ENCODE measurements around the gene MIER3. TPM values are rescaled to one million over a fixed set of nuclear protein-coding genes. Genes with fewer than 3 reads are reported as not detected.

The MIER3 gene
- total and polyA plus RNA-seq, 2 of the 13 experiments (the other 11 are each of a cell fraction or from before 2014, with no cell fraction given), result 14.6 to 38.8 TPM

DNA sequence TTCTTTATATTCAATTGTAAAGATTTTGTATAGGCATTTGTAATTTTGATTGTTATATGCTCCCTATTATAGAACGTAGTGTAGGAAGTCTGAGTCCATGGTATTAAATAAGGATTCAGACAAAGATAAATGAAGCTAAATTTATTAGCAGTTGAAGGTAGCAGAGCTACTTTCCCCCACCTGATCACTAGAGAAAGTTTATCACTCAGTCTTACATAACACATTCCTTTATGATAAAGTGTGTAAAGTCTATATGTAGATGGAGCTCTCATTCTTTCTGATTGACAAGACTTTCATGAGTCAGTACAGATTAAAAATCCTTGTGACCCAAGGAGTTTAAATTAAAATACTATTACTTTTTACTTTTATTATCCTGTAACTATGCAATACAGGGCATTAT lies 2.3 kb upstream of the MIER3 start:
- Histone ChIP-seq H3K9ac (ENCODE audit: insufficient read depth, low read depth, low read length) (no peak overlapping the region), H2AFZ (ENCODE audit: low read length) (no peak overlapping the region), H3K36me3 (replicated peaks in 1 of 2; ENCODE audit: control insufficient read depth in 1 of 2, insufficient read depth in 2 of 2, low read length in 2 of 2) (no peaks in the 10 kb centered on the region), H3K27me3 (ENCODE audit: control insufficient read depth in 1 of 2, insufficient read depth in 2 of 2, low read length in 2 of 2) (peaks cover 0 to 1% of the 10 kb centered on the region in 2 experiments; a peak in 2 of 5 replicates), H3K9me3 (ENCODE audit: low read length) (no peaks in the 10 kb centered on the region), H3K27ac (ENCODE audit: extremely low read length, insufficient read depth, low read length) (no peak overlapping the region), H3K4me3 (replicated peaks in 1 of 3; ENCODE audit: insufficient read depth in 1 of 3, low read depth in 2 of 3, low read length in 3 of 3) (no peak overlapping the region), H3K4me1 (ENCODE audit: insufficient read depth, low read length) (peaks cover 31% of the 10 kb centered on the region), H3K4me2 (ENCODE audit: low read depth, low read length) (no peak overlapping the region), H3K79me2 (ENCODE audit: insufficient read depth, low read length) (peaks cover 20% of the 10 kb centered on the region), H4K20me1 (ENCODE audit: insufficient read depth, low read length) (0 out of 2 replicates have a peak, but pooled peaks cover 7% of the 10 kb centered on the region)
- TF ChIP-seq ZNF552 (CRISPR knock-in tag; IDR thresholded peaks at IDR 0.05; ENCODE audit: borderline replicate concordance) (no peak), ZNF703 (CRISPR knock-in tag; IDR thresholded peaks at IDR 0.05; ENCODE audit: borderline replicate concordance) (no peak), ZNF891 (CRISPR knock-in tag; IDR thresholded peaks at IDR 0.05) (no peak), GABPB1 (CRISPR knock-in tag; IDR thresholded peaks at IDR 0.05) (no peak), ZBTB7B (CRISPR knock-in tag; IDR thresholded peaks at IDR 0.05) (no peak), HMG20A (CRISPR knock-in tag; IDR thresholded peaks at IDR 0.05; ENCODE audit: borderline replicate concordance) (no peak), ZNF777 (CRISPR knock-in tag; IDR thresholded peaks at IDR 0.05) (no peak), ZNF225 (CRISPR knock-in tag; IDR thresholded peaks at IDR 0.05) (no peak), MXD4 (CRISPR knock-in tag; IDR thresholded peaks at IDR 0.05) (no peak), ZNF235 (CRISPR knock-in tag; IDR thresholded peaks at IDR 0.05; ENCODE audit: borderline replicate concordance) (no peak), MIER2 (CRISPR knock-in tag; IDR thresholded peaks at IDR 0.05) (no peak), IKZF4 (CRISPR knock-in tag; IDR thresholded peaks at IDR 0.05; ENCODE audit: borderline replicate concordance, low read depth, not compliant biosample characterization) (no peak), ZNF337 (CRISPR knock-in tag; IDR thresholded peaks at IDR 0.05; ENCODE audit: borderline replicate concordance, low read depth) (no peak), ZNF136 (CRISPR knock-in tag; IDR thresholded peaks at IDR 0.05; ENCODE audit: low read depth) (no peak), ZNF878 (CRISPR knock-in tag; IDR thresholded peaks at IDR 0.05) (no peak), SNRNP70 (IDR thresholded peaks at IDR 0.05; ENCODE audit: low read depth, low read length) (no peak)
- TF ChIP-seq, protein P1, sequence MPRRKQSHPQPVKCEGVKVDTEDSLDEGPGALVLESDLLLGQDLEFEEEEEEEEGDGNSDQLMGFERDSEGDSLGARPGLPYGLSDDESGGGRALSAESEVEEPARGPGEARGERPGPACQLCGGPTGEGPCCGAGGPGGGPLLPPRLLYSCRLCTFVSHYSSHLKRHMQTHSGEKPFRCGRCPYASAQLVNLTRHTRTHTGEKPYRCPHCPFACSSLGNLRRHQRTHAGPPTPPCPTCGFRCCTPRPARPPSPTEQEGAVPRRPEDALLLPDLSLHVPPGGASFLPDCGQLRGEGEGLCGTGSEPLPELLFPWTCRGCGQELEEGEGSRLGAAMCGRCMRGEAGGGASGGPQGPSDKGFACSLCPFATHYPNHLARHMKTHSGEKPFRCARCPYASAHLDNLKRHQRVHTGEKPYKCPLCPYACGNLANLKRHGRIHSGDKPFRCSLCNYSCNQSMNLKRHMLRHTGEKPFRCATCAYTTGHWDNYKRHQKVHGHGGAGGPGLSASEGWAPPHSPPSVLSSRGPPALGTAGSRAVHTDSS (CRISPR knock-in tag; conservative IDR thresholded peaks at IDR 0.05), result no peak
- TF ChIP-seq, protein P2, sequence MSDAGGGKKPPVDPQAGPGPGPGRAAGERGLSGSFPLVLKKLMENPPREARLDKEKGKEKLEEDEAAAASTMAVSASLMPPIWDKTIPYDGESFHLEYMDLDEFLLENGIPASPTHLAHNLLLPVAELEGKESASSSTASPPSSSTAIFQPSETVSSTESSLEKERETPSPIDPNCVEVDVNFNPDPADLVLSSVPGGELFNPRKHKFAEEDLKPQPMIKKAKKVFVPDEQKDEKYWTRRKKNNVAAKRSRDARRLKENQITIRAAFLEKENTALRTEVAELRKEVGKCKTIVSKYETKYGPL (CRISPR knock-in tag; IDR thresholded peaks at IDR 0.05), result no peak
- TF ChIP-seq, protein P3, sequence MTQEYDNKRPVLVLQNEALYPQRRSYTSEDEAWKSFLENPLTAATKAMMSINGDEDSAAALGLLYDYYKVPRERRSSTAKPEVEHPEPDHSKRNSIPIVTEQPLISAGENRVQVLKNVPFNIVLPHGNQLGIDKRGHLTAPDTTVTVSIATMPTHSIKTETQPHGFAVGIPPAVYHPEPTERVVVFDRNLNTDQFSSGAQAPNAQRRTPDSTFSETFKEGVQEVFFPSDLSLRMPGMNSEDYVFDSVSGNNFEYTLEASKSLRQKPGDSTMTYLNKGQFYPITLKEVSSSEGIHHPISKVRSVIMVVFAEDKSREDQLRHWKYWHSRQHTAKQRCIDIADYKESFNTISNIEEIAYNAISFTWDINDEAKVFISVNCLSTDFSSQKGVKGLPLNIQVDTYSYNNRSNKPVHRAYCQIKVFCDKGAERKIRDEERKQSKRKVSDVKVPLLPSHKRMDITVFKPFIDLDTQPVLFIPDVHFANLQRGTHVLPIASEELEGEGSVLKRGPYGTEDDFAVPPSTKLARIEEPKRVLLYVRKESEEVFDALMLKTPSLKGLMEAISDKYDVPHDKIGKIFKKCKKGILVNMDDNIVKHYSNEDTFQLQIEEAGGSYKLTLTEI (CRISPR knock-in tag; conservative IDR thresholded peaks at IDR 0.05), result no peak
- ATAC-seq (no peak), DNase-seq (ENCODE audit: low spot score) (no peak), FAIRE-seq (no peak)
- CTCF ChIA-PET (ENCODE audit: low intra/inter-chr PET ratio, low total read pairs), result no interaction called here
- intact Hi-C loops (cut with micrococcal nuclease; ENCODE audit: unreplicated experiment), result loop anchor here (5.0 kb wide), 1 partner anchor 42 kb away; no protein-coding TSS in a partner anchor
- in situ Hi-C loops (cut with HindIII; ENCODE audit: extremely low pct_ligation_motif_present, low pct_unique_long_range_greater_than_20kb), result loop anchor here (25.0 kb wide), 1 partner anchor 183 kb away; no protein-coding TSS in a partner anchor
- POLR2A ChIA-PET, result no interaction called here
- no TSS peak for BruUV-seq (replicated peaks)
- 79% methylated on average over 1 of the region's 1 CpG for WGBS (ENCODE audit: low lambda C conversion rate)
